GM19240 (cell line): Measurements from ENCODE around the gene MYBL2.
A peak's percentile ranks its signal among the peaks of the same experiment; 100 is the strongest.

Experiments
- DNase-seq: peaks from one replicate; pipeline ENCODE4 v3.0.0; 2011; ENCODE audit warnings: low spot score; ENCODE audit not compliant: insufficient read length

MYBL2 gene

GRCh38 chr20:43722153-43722505 lies 55.2 kb downstream of the MYBL2 start:
- DNase-seq = no peak

GRCh38 chr20:43723186-43723585 lies 56.3 kb downstream of the MYBL2 start:
- DNase-seq = no peak

- DNase-seq = no peak
These were observed 56.8 kb downstream of the MYBL2 start for GRCh38 chr20:43723735-43724134.

GRCh38 chr20:43724383-43724782 lies 57.5 kb downstream of the MYBL2 start:
- DNase-seq = no peak

GRCh38 chr20:43725666-43726065 lies 58.8 kb downstream of the MYBL2 start:
- DNase-seq = no peak

- no peak for DNase-seq
These were observed 59.4 kb downstream of the MYBL2 start for GRCh38 chr20:43726333-43726732.

GRCh38 chr20:43726811-43727338 lies 60.0 kb downstream of the MYBL2 start, which contains the start of gene GTSF1L:
Gene GTSF1L, minus strand, starts transcription at chr20:43727002. Its CDS starts 308 bp downstream, at chr20:43726694.
- DNase-seq = no peak

GRCh38 chr20:43727980-43728590 lies 61.2 kb downstream of the MYBL2 start:
- no peak for DNase-seq

- DNase-seq = no peak
These were observed 61.9 kb downstream of the MYBL2 start for GRCh38 chr20:43728686-43729255.

- no peak for DNase-seq
These were observed 64.6 kb downstream of the MYBL2 start for GRCh38 chr20:43731469-43731868.

- DNase-seq = no peak
These were observed 65.0 kb downstream of the MYBL2 start for GRCh38 chr20:43731927-43732326.

GRCh38 chr20:43736588-43737158 lies 69.8 kb downstream of the MYBL2 start:
- DNase-seq = peak; percentile 59

- DNase-seq = no peak
These were observed 71.0 kb downstream of the MYBL2 start for GRCh38 chr20:43737925-43738324.

GRCh38 chr20:43739148-43739749 lies 72.3 kb downstream of the MYBL2 start:
- no peak for DNase-seq

GRCh38 chr20:43740642-43741041 lies 73.7 kb downstream of the MYBL2 start:
- no peak for DNase-seq

- DNase-seq = no peak
These were observed 77.3 kb downstream of the MYBL2 start for GRCh38 chr20:43744151-43744611.

- DNase-seq = no peak
These were observed 78.2 kb downstream of the MYBL2 start for GRCh38 chr20:43744966-43745730.

GRCh38 chr20:43746344-43747137 lies 79.6 kb downstream of the MYBL2 start:
- DNase-seq = no peak

- no peak for DNase-seq
These were observed 81.4 kb downstream of the MYBL2 start for GRCh38 chr20:43748274-43748673.

- peak; percentile 67 for DNase-seq
These were observed 82.9 kb downstream of the MYBL2 start for GRCh38 chr20:43749734-43750294.
